Measurements from ENCODE around the gene ZFC3H1. TPM values are rescaled to one million over a fixed set of nuclear protein-coding genes. Genes with fewer than 3 reads are reported as not detected.

ZFC3H1 gene
- total and polyA plus RNA-seq, 2 of the 13 experiments (the other 11 are each of a cell fraction or from before 2014, with no cell fraction given), result 17.1 to 38.3 TPM

GRCh38 chr12:71582925-71583324 lies 80.7 kb downstream of the ZFC3H1 start:
- Histone ChIP-seq H3K9me3 (ENCODE audit: low read length) (no peaks in the 10 kb centered on the region), H3K9ac (ENCODE audit: insufficient read depth, low read depth, low read length) (no peak overlapping the region), H3K4me1 (ENCODE audit: insufficient read depth, low read length) (no peaks in the 10 kb centered on the region), H3K4me3 (replicated peaks in 1 of 3; ENCODE audit: insufficient read depth in 1 of 3, low read depth in 2 of 3, low read length in 3 of 3) (no peak overlapping the region), H3K27me3 (ENCODE audit: control insufficient read depth in 1 of 2, insufficient read depth in 2 of 2, low read length in 2 of 2) (no peaks in the 10 kb centered on the region), H3K4me2 (ENCODE audit: low read depth, low read length) (no peak overlapping the region), H4K20me1 (ENCODE audit: insufficient read depth, low read length) (no peaks in the 10 kb centered on the region), H3K36me3 (replicated peaks in 1 of 2; ENCODE audit: control insufficient read depth in 1 of 2, insufficient read depth in 2 of 2, low read length in 2 of 2) (peaks cover 13 to 49% of the 10 kb centered on the region in 2 experiments), H3K79me2 (ENCODE audit: insufficient read depth, low read length) (no peaks in the 10 kb centered on the region), H2AFZ (ENCODE audit: low read length) (no peak overlapping the region), H3K27ac (ENCODE audit: extremely low read length, insufficient read depth, low read length) (no peak overlapping the region)
- ATAC-seq, result no peak
- 95% methylated on average over 2 of the region's 2 CpGs for WGBS (ENCODE audit: low lambda C conversion rate)
- no TSS peak for BruUV-seq (replicated peaks)
- FAIRE-seq, result no peak
- intact Hi-C loops (cut with micrococcal nuclease; ENCODE audit: unreplicated experiment), result no loop called here
- POLR2A ChIA-PET, result no interaction called here
- no peak for TF ChIP-seq AGO1 (IDR thresholded peaks at IDR 0.05; ENCODE audit: low read depth, low read length, poor library complexity, severe bottlenecking)
- TF ChIP-seq HNRNPK (IDR thresholded peaks at IDR 0.05; ENCODE audit: low read depth, low read length, poor library complexity, severe bottlenecking), result peak; percentile 96
- CTCF ChIA-PET (ENCODE audit: low intra/inter-chr PET ratio, low total read pairs), result no interaction called here
- DNase-seq (ENCODE audit: low spot score), result no peak
- in situ Hi-C loops (cut with HindIII; ENCODE audit: extremely low pct_ligation_motif_present, low pct_unique_long_range_greater_than_20kb), result no loop called here

DNA sequence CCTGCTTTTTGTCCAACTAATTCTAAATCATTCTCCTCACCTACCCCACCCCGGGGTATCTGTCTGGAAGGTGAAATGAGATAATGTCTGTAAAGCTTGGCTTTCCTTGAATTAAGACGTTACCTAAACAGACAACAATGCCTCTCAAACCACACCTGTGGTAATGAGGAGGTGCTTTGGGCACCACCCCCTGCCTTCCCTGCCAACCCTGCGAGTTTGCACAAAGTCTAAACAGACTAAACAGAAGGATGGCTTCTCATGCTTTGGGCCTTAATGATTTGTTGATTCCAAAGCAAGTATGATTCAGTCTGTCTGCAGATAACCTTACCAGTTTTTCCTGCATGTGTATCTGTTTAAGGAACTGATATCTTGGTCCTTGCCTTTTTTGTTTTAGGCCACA lies 82.4 kb downstream of the ZFC3H1 start:
- intact Hi-C loops (cut with micrococcal nuclease; ENCODE audit: unreplicated experiment) (no loop called here), in situ Hi-C loops (cut with HindIII; ENCODE audit: extremely low pct_ligation_motif_present, low pct_unique_long_range_greater_than_20kb) (no loop called here)
- Histone ChIP-seq H3K4me1 (ENCODE audit: insufficient read depth, low read length) (no peaks in the 10 kb centered on the region), H3K4me2 (ENCODE audit: low read depth, low read length) (no peak overlapping the region), H3K9ac (ENCODE audit: insufficient read depth, low read depth, low read length) (no peak overlapping the region), H3K9me3 (ENCODE audit: low read length) (no peaks in the 10 kb centered on the region), H2AFZ (ENCODE audit: low read length) (no peak overlapping the region), H4K20me1 (ENCODE audit: insufficient read depth, low read length) (no peaks in the 10 kb centered on the region), H3K27ac (ENCODE audit: extremely low read length, insufficient read depth, low read length) (no peak overlapping the region), H3K79me2 (ENCODE audit: insufficient read depth, low read length) (no peaks in the 10 kb centered on the region), H3K36me3 (replicated peaks in 1 of 2; ENCODE audit: control insufficient read depth in 1 of 2, insufficient read depth in 2 of 2, low read length in 2 of 2) (peaks cover 19 to 51% of the 10 kb centered on the region in 2 experiments), H3K4me3 (replicated peaks in 1 of 3; ENCODE audit: insufficient read depth in 1 of 3, low read depth in 2 of 3, low read length in 3 of 3) (no peak overlapping the region), H3K27me3 (ENCODE audit: control insufficient read depth in 1 of 2, insufficient read depth in 2 of 2, low read length in 2 of 2) (no peaks in the 10 kb centered on the region)
- 100% methylated on average over 3 of the region's 3 CpGs for WGBS (ENCODE audit: low lambda C conversion rate)
- POLR2A ChIA-PET, result no interaction called here
- BruUV-seq (replicated peaks), result no TSS peak
- DNase-seq (ENCODE audit: low spot score) (no peak), FAIRE-seq (no peak), ATAC-seq (no peak)
- CTCF ChIA-PET (ENCODE audit: low intra/inter-chr PET ratio, low total read pairs), result no interaction called here
- TF ChIP-seq TBX2 (CRISPR knock-in tag; IDR thresholded peaks at IDR 0.05; ENCODE audit: borderline replicate concordance) (no peak), ZIK1 (CRISPR knock-in tag; IDR thresholded peaks at IDR 0.05; ENCODE audit: borderline replicate concordance, low read depth) (no peak), CREB1 (IDR thresholded peaks at IDR 0.05) (no peak), CREB1 (CRISPR knock-in tag; IDR thresholded peaks at IDR 0.05) (no peak), TGIF2 (CRISPR knock-in tag; IDR thresholded peaks at IDR 0.05) (no peak), ZSCAN5A (CRISPR knock-in tag; IDR thresholded peaks at IDR 0.05; ENCODE audit: borderline replicate concordance) (no peak)
- TF ChIP-seq, protein P1, sequence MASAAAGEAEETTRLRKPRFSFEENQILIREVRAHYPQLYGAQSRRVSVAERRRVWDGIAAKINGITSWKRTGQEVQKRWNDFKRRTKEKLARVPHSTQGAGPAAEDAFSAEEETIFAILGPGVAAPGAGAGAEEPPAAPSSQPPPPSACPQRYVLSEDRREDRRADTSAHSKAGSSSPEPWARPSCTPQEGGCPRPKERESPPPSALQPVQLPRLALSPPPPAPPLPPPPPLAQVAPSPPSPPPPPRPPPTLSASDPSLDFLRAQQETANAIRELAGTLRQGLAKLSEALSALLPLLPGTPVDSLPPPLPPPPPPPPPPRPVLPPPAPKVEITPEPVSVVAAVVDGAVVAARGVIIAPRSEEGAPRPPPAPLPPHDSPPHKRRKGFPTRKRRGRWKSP (CRISPR knock-in tag; IDR thresholded peaks at IDR 0.05), result no peak
- TF ChIP-seq, protein P2, sequence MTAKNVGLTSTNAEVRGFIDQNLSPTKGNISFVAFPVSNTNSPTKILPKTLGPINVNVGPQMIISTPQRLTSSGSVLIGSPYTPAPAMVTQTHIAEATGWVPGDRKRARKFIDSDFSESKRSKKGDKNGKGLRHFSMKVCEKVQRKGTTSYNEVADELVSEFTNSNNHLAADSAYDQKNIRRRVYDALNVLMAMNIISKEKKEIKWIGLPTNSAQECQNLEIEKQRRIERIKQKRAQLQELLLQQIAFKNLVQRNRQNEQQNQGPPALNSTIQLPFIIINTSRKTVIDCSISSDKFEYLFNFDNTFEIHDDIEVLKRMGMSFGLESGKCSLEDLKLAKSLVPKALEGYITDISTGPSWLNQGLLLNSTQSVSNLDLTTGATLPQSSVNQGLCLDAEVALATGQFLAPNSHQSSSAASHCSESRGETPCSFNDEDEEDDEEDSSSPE (CRISPR knock-in tag; IDR thresholded peaks at IDR 0.05), result no peak
- TF ChIP-seq, protein P3, sequence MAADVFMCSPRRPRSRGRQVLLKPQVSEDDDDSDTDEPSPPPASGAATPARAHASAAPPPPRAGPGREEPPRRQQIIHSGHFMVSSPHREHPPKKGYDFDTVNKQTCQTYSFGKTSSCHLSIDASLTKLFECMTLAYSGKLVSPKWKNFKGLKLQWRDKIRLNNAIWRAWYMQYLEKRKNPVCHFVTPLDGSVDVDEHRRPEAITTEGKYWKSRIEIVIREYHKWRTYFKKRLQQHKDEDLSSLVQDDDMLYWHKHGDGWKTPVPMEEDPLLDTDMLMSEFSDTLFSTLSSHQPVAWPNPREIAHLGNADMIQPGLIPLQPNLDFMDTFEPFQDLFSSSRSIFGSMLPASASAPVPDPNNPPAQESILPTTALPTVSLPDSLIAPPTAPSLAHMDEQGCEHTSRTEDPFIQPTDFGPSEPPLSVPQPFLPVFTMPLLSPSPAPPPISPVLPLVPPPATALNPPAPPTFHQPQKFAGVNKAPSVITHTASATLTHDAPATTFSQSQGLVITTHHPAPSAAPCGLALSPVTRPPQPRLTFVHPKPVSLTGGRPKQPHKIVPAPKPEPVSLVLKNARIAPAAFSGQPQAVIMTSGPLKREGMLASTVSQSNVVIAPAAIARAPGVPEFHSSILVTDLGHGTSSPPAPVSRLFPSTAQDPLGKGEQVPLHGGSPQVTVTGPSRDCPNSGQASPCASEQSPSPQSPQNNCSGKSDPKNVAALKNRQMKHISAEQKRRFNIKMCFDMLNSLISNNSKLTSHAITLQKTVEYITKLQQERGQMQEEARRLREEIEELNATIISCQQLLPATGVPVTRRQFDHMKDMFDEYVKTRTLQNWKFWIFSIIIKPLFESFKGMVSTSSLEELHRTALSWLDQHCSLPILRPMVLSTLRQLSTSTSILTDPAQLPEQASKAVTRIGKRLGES (CRISPR knock-in tag; IDR thresholded peaks at IDR 0.05; ENCODE audit: borderline replicate concordance), result no peak

All from HepG2 (cell line).